HepG2 (cell line): Measurements from ENCODE around the gene CES3. TPM values are rescaled to one million over a fixed set of nuclear protein-coding genes. Genes with fewer than 3 reads are reported as not detected.

ENCODE experiments used
- BCL6 ChIP-seq: IDR thresholded peaks from 2 replicates; pipeline ENCODE4 v1.6.1; 2016; ENCODE audit warnings: missing genetic modification reagents, missing compliant biosample characterization
- BCLAF1 ChIP-seq: fragments of 450-650 bp; IDR thresholded peaks from 2 replicates; pipeline ENCODE4 v1.6.1; 2017; ENCODE audit warnings: mild to moderate bottlenecking
- GATAD1 ChIP-seq: IDR thresholded peaks from 2 replicates; pipeline ENCODE4 v1.6.1; 2016; ENCODE audit warnings: missing genetic modification reagents, missing compliant biosample characterization
- HCFC1 ChIP-seq: fragments of 150-350 bp; IDR thresholded peaks from 2 replicates; pipeline ENCODE4 v1.6.1; 2014; ENCODE audit warnings: low read depth, low read length
- HDAC6 ChIP-seq: fragments of 200-600 bp; sonication (generic); IDR thresholded peaks from 2 replicates; pipeline ENCODE4 v1.7.0; 2017; ENCODE audit warnings: mild to moderate bottlenecking, antibody characterized with exemption, low read length, low read depth
- HNF4A ChIP-seq: sonication (generic); formaldehyde crosslinking; IDR thresholded peaks from 2 replicates; pipeline ENCODE4 v1.4.0; 2020; ENCODE audit warnings: missing genetic modification reagents
- MBNL3 ChIP-seq: fragments of 250-450 bp; sonication (Bioruptor Pico); conservative IDR thresholded peaks from 2 replicates; pipeline ENCODE4 v1.8.0; 2022; ENCODE audit warnings: mild to moderate bottlenecking, inconsistent platforms
- NFRKB ChIP-seq: fragments of 450-650 bp; IDR thresholded peaks from 2 replicates; pipeline ENCODE4 v1.6.1; 2017
- NKX3-1 ChIP-seq: sonication (generic); formaldehyde crosslinking; IDR thresholded peaks from 2 replicates; pipeline ENCODE4 v1.5.0; 2020; ENCODE audit warnings: missing genetic modification reagents
- PAWR ChIP-seq: sonication (generic); formaldehyde crosslinking; IDR thresholded peaks from 2 replicates; pipeline ENCODE4 v1.4.0; 2020; ENCODE audit warnings: missing genetic modification reagents, mild to moderate bottlenecking, borderline replicate concordance
- REPIN1 ChIP-seq: sonication (generic); formaldehyde crosslinking; IDR thresholded peaks from 2 replicates; pipeline ENCODE4 v1.8.0; 2022; ENCODE audit warnings: missing genetic modification reagents, low read depth, mild to moderate bottlenecking, borderline replicate concordance
- RFXANK ChIP-seq: IDR thresholded peaks from 2 replicates; pipeline ENCODE4 v1.6.1; 2016
- RNF2 ChIP-seq: fragments of 450-650 bp; conservative IDR thresholded peaks from 2 replicates; pipeline ENCODE4 v1.6.1; 2016; ENCODE audit warnings: low read depth
- SIX4 ChIP-seq: sonication (generic); formaldehyde crosslinking; IDR thresholded peaks from 2 replicates; pipeline ENCODE4 v1.4.0; 2020; ENCODE audit warnings: missing genetic modification reagents
- TAF1 ChIP-seq: sonication (generic); formaldehyde crosslinking; IDR thresholded peaks from 2 replicates; pipeline ENCODE4 v1.4.0; 2020; ENCODE audit warnings: missing genetic modification reagents
- U2AF1 ChIP-seq: fragments of 200-400 bp; formaldehyde crosslinking; optimal IDR thresholded peaks from 2 replicates; pipeline ENCODE3; 2017; ENCODE audit warnings: mild to moderate bottlenecking, low read depth, low read length
- ZNF205 ChIP-seq: IDR thresholded peaks from 2 replicates; pipeline ENCODE4 v1.6.1; 2018; ENCODE audit warnings: missing biosample characterization, missing genetic modification reagents
- ZNF335 ChIP-seq: sonication (generic); formaldehyde crosslinking; IDR thresholded peaks from 2 replicates; pipeline ENCODE4 v1.4.0; 2020; ENCODE audit warnings: missing genetic modification reagents
- ZNF451 ChIP-seq: sonication (generic); formaldehyde crosslinking; IDR thresholded peaks from 2 replicates; pipeline ENCODE4 v1.5.0; 2020; ENCODE audit warnings: mild to moderate bottlenecking, missing genetic modification reagents
- ZNF777 ChIP-seq: sonication (generic); formaldehyde crosslinking; IDR thresholded peaks from 2 replicates; pipeline ENCODE4 v1.4.0; 2020; ENCODE audit warnings: missing genetic modification reagents
- ZNF800 ChIP-seq: sonication (generic); formaldehyde crosslinking; IDR thresholded peaks from 2 replicates; pipeline ENCODE4 v1.4.0; 2020; ENCODE audit warnings: missing genetic modification reagents
- polyA plus RNA-seq, 8 experiments: library from polyadenylated mRNA; depleted of rRNA in 3 of 8; stranded (reverse) in 7 of 8; unstranded in 1 of 8; fragments of >200 nt; fragmentation: Illumina TruSeq in 4 of 8; extraction: Trizol in 4 of 8; gene quantifications; 2 replicates each; pipeline versions ENCODE4 v1.2.1 to v1.2.3, GENCODE V29; 2011 to 2016; ENCODE audit warnings: low read depth in 4 of 8, missing spikeins in 1 of 8, mixed read lengths in 1 of 8; ENCODE audit not compliant: insufficient read depth in 1 of 8
- total RNA-seq, 5 experiments: library from RNA; depleted of rRNA; stranded (reverse); fragments of >200 nt; fragmentation: Illumina TruSeq; extraction: Trizol; gene quantifications; 2 replicates each; pipeline ENCODE4 v1.2.3, GENCODE V29; 2016; ENCODE audit warnings: low read depth in 1 of 5
- TF ChIP-seq, protein P1 (sequence below): sonication (generic); formaldehyde crosslinking; conservative IDR thresholded peaks from 2 replicates; pipeline ENCODE4 v1.4.0; 2020; ENCODE audit warnings: missing genetic modification reagents
- TF ChIP-seq, protein P2 (sequence below): IDR thresholded peaks from 2 replicates; pipeline ENCODE4 v1.6.1; 2012; ENCODE audit warnings: inconsistent platforms
- TF ChIP-seq, protein P3 (sequence below): sonication (generic); formaldehyde crosslinking; IDR thresholded peaks from 2 replicates; pipeline ENCODE4 v1.8.0; 2022; ENCODE audit warnings: mild to moderate bottlenecking, missing genetic modification reagents, moderate library complexity

CES3 gene
- total and polyA plus RNA-seq, 2 of the 13 experiments (the other 11 are each of a cell fraction or from before 2014, with no cell fraction given): 6.6 to 17.4 TPM

- no peak for TF ChIP-seq MBNL3 (CRISPR knock-in tag)
- TF ChIP-seq HDAC6: no peak
- TF ChIP-seq PAWR (CRISPR knock-in tag): no peak
- no peak for TF ChIP-seq HCFC1
- TF ChIP-seq ZNF335 (CRISPR knock-in tag): no peak
- TF ChIP-seq RFXANK (CRISPR knock-in tag): peak; percentile 48; the same call in 1 of the 2 replicates
- peak; percentile 94; the same call in 1 of the 2 replicates for TF ChIP-seq REPIN1
- TF ChIP-seq RNF2: no peak; the same call in 1 of the 2 replicates
- peak; percentile 95 for TF ChIP-seq HNF4A (CRISPR knock-in tag)
- peak; percentile 35; the same call in 1 of the 2 replicates for TF ChIP-seq ZNF777
- peak; percentile 92 for TF ChIP-seq ZNF451 (CRISPR knock-in tag)
- TF ChIP-seq NFRKB: no peak
- peak; percentile 60; the same call in 1 of the 2 replicates for TF ChIP-seq GATAD1 (CRISPR knock-in tag)
- no peak for TF ChIP-seq U2AF1
- no peak for TF ChIP-seq BCLAF1
- TF ChIP-seq, protein P1, sequence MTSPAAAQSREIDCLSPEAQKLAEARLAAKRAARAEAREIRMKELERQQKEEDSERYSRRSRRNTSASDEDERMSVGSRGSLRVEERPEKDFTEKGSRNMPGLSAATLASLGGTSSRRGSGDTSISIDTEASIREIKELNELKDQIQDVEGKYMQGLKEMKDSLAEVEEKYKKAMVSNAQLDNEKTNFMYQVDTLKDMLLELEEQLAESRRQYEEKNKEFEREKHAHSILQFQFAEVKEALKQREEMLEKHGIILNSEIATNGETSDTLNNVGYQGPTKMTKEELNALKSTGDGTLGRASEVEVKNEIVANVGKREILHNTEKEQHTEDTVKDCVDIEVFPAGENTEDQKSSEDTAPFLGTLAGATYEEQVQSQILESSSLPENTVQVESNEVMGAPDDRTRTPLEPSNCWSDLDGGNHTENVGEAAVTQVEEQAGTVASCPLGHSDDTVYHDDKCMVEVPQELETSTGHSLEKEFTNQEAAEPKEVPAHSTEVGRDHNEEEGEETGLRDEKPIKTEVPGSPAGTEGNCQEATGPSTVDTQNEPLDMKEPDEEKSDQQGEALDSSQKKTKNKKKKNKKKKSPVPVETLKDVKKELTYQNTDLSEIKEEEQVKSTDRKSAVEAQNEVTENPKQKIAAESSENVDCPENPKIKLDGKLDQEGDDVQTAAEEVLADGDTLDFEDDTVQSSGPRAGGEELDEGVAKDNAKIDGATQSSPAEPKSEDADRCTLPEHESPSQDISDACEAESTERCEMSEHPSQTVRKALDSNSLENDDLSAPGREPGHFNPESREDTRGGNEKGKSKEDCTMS: no peak
- TF ChIP-seq BCL6 (CRISPR knock-in tag): no peak
- TF ChIP-seq TAF1 (CRISPR knock-in tag): peak; percentile 89
- TF ChIP-seq NKX3-1 (CRISPR knock-in tag): peak; percentile 82; the same call in 1 of the 2 replicates
- peak; percentile 32; the same call in 1 of the 2 replicates for TF ChIP-seq SIX4 (CRISPR knock-in tag)
- TF ChIP-seq, protein P2, sequence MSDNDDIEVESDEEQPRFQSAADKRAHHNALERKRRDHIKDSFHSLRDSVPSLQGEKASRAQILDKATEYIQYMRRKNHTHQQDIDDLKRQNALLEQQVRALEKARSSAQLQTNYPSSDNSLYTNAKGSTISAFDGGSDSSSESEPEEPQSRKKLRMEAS: peak; percentile 87
- TF ChIP-seq, protein P3, sequence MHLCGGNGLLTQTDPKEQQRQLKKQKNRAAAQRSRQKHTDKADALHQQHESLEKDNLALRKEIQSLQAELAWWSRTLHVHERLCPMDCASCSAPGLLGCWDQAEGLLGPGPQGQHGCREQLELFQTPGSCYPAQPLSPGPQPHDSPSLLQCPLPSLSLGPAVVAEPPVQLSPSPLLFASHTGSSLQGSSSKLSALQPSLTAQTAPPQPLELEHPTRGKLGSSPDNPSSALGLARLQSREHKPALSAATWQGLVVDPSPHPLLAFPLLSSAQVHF (CRISPR knock-in tag): peak; percentile 92; the same call in 1 of the 2 replicates
- TF ChIP-seq ZNF205 (CRISPR knock-in tag): no peak
- peak; percentile 76; the same call in 1 of the 2 replicates for TF ChIP-seq ZNF800
Measured at GRCh38 chr16:66935314-66936011, 25.6 kb upstream of the CES3 start, which contains the start of gene CES2 (continued).
